Jurkat, Clone E6-1 (cell line): ENCODE measurements around the gene SPAM1.
"Not testable (repeated sequence)": the region's sequence is repeated elsewhere in the genome, so short reads cannot be mapped to it uniquely, and the experiment has no call there.

Experiments used
- DNase-seq: peaks from one replicate; pipeline ENCODE4 v3.0.0-alpha.2; 2011; ENCODE audit warnings: low read depth, low spot score
- H3K4me3 ChIP-seq: 2 replicates; pipeline ENCODE4 v1.5.1; 2011; ENCODE audit warnings: mild to moderate bottlenecking, low read length, control low read depth, moderate library complexity

SPAM1 gene

GRCh38 chr7:123999703-124000102, 74.7 kb downstream of the SPAM1 start:
- DNase-seq, result no peak
- no peak overlapping the region for H3K4me3 ChIP-seq

- H3K4me3 ChIP-seq, DNase-seq: not testable (repeated sequence)
Measured at GRCh38 chr7:124008296-124008695, 83.3 kb downstream of the SPAM1 start.

GRCh38 chr7:124009321-124009720, 84.3 kb downstream of the SPAM1 start:
- no peak for DNase-seq
- H3K4me3 ChIP-seq, result no peak overlapping the region
